ENCODE measurements around the gene URB2.

Gene URB2

DNA sequence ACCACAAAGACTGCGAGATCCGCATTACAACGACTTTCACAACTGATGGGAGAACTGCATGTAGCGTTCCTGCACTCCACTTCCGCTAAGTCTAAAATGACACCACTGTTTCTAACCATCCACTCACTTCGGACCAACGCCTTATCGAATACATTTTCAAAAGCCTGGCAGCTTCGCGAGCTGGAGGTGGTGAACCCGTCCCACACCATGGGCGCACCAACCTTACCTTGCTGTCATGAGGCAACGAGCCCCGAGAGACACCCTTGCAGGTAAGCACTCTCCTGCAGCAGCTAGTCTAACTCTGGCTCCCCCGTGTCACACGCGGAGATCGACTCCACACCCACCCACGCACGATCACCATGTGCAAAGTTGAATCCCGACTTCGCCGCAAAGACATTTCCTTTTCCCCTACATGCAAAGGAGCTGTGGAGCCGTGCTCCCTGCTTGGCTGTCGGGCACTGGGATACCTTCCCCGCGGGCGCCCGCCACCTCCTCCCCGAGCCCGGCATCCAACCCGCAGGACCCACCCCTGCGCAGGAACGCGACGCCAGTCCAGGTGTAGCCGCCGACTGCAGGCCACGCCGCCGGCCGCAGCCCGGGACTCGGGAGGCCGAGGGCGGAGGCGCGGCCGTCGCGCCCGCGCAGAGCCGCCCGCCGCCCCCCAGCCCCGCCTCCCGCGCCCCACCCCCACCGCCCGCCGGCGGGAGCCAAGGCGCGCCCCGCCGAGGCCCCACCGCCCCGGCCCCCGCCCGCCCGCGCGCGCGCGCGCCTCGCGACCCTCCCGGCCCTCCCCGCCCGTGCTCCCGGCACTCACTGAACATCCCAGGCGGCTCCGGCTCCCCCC, 754 bp upstream of the URB2 start (continued):
- TF ChIP-seq, protein P1, sequence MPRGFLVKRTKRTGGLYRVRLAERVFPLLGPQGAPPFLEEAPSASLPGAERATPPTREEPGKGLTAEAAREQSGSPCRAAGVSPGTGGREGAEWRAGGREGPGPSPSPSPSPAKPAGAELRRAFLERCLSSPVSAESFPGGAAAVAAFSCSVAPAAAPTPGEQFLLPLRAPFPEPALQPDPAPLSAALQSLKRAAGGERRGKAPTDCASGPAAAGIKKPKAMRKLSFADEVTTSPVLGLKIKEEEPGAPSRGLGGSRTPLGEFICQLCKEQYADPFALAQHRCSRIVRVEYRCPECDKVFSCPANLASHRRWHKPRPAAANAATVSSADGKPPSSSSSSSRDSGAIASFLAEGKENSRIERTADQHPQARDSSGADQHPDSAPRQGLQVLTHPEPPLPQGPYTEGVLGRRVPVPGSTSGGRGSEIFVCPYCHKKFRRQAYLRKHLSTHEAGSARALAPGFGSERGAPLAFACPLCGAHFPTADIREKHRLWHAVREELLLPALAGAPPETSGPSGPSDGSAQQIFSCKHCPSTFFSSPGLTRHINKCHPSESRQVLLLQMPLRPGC (tag by site-specific recombination; IDR thresholded peaks at IDR 0.05): peak; percentile 33
- TF ChIP-seq GLIS1 (tag by site-specific recombination; IDR thresholded peaks at IDR 0.05) (0 out of 2 replicates have a peak, but pooled peaks have one; percentile 39), ZNF416 (tag by site-specific recombination; IDR thresholded peaks at IDR 0.05) (no peak), ZNF350 (tag by site-specific recombination; IDR thresholded peaks at IDR 0.05) (no peak), ZNF529 (tag by site-specific recombination; IDR thresholded peaks at IDR 0.05; ENCODE audit: insufficient replicate concordance) (no peak), ZNF560 (tag by site-specific recombination; IDR thresholded peaks at IDR 0.05; ENCODE audit: borderline replicate concordance) (no peak), ZXDB (tag by site-specific recombination; IDR thresholded peaks at IDR 0.05) (peak; percentile 73; the same call in 1 of the 2 replicates), ZNF558 (tag by site-specific recombination; IDR thresholded peaks at IDR 0.05) (no peak), ZBTB20 (tag by site-specific recombination; IDR thresholded peaks at IDR 0.05) (peak; percentile 99), KLF10 (tag by site-specific recombination; IDR thresholded peaks at IDR 0.05) (peak; percentile 85), KLF1 (tag by site-specific recombination; IDR thresholded peaks at IDR 0.05) (peak; percentile 76), ZNF132 (tag by site-specific recombination; IDR thresholded peaks at IDR 0.05; ENCODE audit: borderline replicate concordance) (no peak), TCF7L2 (IDR thresholded peaks at IDR 0.05; ENCODE audit: borderline replicate concordance, low read depth, low read length) (no peak), ZNF175 (tag by site-specific recombination; IDR thresholded peaks at IDR 0.05) (no peak), PATZ1 (tag by site-specific recombination; IDR thresholded peaks at IDR 0.05) (no peak; the same call in 1 of the 2 replicates), SP3 (tag by site-specific recombination; IDR thresholded peaks at IDR 0.05) (peak; percentile 60; the same call in 1 of the 2 replicates), ZIC2 (tag by site-specific recombination; IDR thresholded peaks at IDR 0.05) (peak; percentile 51)
- TF ChIP-seq, protein P2, sequence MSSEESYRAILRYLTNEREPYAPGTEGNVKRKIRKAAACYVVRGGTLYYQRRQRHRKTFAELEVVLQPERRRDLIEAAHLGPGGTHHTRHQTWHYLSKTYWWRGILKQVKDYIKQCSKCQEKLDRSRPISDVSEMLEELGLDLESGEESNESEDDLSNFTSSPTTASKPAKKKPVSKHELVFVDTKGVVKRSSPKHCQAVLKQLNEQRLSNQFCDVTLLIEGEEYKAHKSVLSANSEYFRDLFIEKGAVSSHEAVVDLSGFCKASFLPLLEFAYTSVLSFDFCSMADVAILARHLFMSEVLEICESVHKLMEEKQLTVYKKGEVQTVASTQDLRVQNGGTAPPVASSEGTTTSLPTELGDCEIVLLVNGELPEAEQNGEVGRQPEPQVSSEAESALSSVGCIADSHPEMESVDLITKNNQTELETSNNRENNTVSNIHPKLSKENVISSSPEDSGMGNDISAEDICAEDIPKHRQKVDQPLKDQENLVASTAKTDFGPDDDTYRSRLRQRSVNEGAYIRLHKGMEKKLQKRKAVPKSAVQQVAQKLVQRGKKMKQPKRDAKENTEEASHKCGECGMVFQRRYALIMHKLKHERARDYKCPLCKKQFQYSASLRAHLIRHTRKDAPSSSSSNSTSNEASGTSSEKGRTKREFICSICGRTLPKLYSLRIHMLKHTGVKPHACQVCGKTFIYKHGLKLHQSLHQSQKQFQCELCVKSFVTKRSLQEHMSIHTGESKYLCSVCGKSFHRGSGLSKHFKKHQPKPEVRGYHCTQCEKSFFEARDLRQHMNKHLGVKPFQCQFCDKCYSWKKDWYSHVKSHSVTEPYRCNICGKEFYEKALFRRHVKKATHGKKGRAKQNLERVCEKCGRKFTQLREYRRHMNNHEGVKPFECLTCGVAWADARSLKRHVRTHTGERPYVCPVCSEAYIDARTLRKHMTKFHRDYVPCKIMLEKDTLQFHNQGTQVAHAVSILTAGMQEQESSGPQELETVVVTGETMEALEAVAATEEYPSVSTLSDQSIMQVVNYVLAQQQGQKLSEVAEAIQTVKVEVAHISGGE (tag by site-specific recombination; conservative IDR thresholded peaks at IDR 0.05; ENCODE audit: low read depth): peak; percentile 44
- TF ChIP-seq, protein P3, sequence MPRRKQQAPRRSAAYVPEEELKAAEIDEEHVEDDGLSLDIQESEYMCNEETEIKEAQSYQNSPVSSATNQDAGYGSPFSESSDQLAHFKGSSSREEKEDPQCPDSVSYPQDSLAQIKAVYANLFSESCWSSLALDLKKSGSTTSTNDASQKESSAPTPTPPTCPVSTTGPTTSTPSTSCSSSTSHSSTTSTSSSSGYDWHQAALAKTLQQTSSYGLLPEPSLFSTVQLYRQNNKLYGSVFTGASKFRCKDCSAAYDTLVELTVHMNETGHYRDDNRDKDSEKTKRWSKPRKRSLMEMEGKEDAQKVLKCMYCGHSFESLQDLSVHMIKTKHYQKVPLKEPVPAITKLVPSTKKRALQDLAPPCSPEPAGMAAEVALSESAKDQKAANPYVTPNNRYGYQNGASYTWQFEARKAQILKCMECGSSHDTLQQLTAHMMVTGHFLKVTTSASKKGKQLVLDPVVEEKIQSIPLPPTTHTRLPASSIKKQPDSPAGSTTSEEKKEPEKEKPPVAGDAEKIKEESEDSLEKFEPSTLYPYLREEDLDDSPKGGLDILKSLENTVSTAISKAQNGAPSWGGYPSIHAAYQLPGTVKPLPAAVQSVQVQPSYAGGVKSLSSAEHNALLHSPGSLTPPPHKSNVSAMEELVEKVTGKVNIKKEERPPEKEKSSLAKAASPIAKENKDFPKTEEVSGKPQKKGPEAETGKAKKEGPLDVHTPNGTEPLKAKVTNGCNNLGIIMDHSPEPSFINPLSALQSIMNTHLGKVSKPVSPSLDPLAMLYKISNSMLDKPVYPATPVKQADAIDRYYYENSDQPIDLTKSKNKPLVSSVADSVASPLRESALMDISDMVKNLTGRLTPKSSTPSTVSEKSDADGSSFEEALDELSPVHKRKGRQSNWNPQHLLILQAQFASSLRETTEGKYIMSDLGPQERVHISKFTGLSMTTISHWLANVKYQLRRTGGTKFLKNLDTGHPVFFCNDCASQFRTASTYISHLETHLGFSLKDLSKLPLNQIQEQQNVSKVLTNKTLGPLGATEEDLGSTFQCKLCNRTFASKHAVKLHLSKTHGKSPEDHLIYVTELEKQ (tag by site-specific recombination; IDR thresholded peaks at IDR 0.05; ENCODE audit: borderline replicate concordance): peak; percentile 43; the same call in 1 of the 2 replicates
- TF ChIP-seq, protein P4, sequence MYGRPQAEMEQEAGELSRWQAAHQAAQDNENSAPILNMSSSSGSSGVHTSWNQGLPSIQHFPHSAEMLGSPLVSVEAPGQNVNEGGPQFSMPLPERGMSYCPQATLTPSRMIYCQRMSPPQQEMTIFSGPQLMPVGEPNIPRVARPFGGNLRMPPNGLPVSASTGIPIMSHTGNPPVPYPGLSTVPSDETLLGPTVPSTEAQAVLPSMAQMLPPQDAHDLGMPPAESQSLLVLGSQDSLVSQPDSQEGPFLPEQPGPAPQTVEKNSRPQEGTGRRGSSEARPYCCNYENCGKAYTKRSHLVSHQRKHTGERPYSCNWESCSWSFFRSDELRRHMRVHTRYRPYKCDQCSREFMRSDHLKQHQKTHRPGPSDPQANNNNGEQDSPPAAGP (tag by site-specific recombination; IDR thresholded peaks at IDR 0.05): peak; percentile 91
- TF ChIP-seq, protein P5, sequence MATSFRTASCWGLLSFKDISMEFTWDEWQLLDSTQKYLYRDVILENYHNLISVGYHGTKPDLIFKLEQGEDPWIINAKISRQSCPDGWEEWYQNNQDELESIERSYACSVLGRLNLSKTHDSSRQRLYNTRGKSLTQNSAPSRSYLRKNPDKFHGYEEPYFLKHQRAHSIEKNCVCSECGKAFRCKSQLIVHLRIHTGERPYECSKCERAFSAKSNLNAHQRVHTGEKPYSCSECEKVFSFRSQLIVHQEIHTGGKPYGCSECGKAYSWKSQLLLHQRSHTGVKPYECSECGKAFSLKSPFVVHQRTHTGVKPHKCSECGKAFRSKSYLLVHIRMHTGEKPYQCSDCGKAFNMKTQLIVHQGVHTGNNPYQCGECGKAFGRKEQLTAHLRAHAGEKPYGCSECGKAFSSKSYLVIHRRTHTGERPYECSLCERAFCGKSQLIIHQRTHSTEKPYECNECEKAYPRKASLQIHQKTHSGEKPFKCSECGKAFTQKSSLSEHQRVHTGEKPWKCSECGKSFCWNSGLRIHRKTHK (tag by site-specific recombination; IDR thresholded peaks at IDR 0.05): no peak
